WERI-Rb-1 (cell line): ENCODE measurements around the gene GPR39.

Experiments
- DNase-seq: peaks from one replicate; pipeline ENCODE4 v3.0.0-alpha.2; 2020
- H3K27ac ChIP-seq: fragments of 250-450 bp; sonication (Bioruptor Pico); 2 replicates; pipeline ENCODE4 v1.5.1; 2020; ENCODE audit warnings: mild to moderate bottlenecking, moderate library complexity
- H3K27me3 ChIP-seq: fragments of 250-450 bp; sonication (Bioruptor Pico); 2 replicates; pipeline ENCODE4 v1.5.1; 2021; ENCODE audit warnings: mild to moderate bottlenecking, low read depth, moderate library complexity; ENCODE audit not compliant: insufficient read depth, severe bottlenecking
- H3K36me3 ChIP-seq: fragments of 250-450 bp; sonication (Bioruptor Pico); 2 replicates; pipeline ENCODE4 v1.5.1; 2020; ENCODE audit warnings: mild to moderate bottlenecking, moderate library complexity
- H3K4me3 ChIP-seq: 2 replicates; pipeline ENCODE4 v1.5.1; 2011; ENCODE audit warnings: low read depth, mild to moderate bottlenecking, control low read depth, low read length
- H3K9me3 ChIP-seq: fragments of 250-450 bp; sonication (Bioruptor Pico); 2 replicates; pipeline ENCODE4 v1.5.1; 2021; ENCODE audit warnings: mild to moderate bottlenecking, moderate library complexity; ENCODE audit not compliant: severe bottlenecking
- TF ChIP-seq, protein P1 (sequence below): IDR thresholded peaks from 2 replicates; pipeline ENCODE4 v1.5.1; 2011; ENCODE audit warnings: low read depth, mild to moderate bottlenecking, control low read depth, inconsistent platforms, low read length

The GPR39 gene

DNA sequence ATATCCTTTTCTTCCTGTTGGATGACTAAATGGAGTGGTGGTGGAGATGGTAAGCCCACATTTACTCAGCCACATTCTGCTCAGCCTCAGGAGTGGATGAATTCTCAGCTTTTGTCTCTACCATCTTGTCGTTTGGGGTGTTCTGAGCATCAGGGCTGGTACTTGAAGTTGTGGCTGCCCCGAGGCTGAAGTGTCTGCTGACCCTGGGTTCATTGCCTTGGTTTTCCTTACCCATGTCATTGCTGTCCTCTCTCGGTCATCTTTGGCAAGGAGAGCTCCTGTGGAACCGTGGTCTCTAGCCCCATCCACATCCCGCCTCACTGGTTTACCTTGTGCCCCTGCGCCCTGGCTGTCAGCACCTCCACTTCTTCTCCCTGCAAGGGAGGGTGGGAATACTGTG is 71.9 kb downstream of the GPR39 start:
- no peak for DNase-seq
- Histone ChIP-seq H3K27me3 (no peaks in the 10 kb centered on the region), H3K27ac (no peak overlapping the region), H3K36me3 (no peaks in the 10 kb centered on the region), H3K4me3 (no peak overlapping the region), H3K9me3 (no peaks in the 10 kb centered on the region)
- TF ChIP-seq, protein P1, sequence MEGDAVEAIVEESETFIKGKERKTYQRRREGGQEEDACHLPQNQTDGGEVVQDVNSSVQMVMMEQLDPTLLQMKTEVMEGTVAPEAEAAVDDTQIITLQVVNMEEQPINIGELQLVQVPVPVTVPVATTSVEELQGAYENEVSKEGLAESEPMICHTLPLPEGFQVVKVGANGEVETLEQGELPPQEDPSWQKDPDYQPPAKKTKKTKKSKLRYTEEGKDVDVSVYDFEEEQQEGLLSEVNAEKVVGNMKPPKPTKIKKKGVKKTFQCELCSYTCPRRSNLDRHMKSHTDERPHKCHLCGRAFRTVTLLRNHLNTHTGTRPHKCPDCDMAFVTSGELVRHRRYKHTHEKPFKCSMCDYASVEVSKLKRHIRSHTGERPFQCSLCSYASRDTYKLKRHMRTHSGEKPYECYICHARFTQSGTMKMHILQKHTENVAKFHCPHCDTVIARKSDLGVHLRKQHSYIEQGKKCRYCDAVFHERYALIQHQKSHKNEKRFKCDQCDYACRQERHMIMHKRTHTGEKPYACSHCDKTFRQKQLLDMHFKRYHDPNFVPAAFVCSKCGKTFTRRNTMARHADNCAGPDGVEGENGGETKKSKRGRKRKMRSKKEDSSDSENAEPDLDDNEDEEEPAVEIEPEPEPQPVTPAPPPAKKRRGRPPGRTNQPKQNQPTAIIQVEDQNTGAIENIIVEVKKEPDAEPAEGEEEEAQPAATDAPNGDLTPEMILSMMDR: no peak

DNA sequence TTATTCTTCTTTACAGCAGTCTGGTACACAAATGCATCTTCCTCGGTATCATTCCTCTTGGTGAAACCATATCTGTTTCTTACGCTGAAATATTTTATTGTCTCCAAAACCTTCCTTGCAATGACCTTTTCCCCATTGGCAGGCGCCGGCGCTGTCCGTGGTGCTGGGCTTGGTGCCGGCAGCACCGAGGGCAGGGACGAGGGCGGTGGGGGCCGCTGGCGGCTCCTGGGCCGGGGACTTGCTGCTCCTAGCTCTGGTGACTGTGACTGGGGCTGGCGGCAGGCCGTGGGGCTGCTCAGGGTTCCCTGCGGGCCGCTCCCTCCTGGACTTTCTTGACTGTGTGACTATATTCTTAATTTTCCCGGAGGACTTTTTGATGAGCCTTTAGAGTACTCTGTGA is 72.5 kb downstream of the GPR39 start:
- Histone ChIP-seq H3K27me3 (no peaks in the 10 kb centered on the region), H3K27ac (no peak overlapping the region), H3K36me3 (no peaks in the 10 kb centered on the region), H3K9me3 (no peaks in the 10 kb centered on the region), H3K4me3 (no peak overlapping the region)
- TF ChIP-seq, protein P1: no peak
- no peak for DNase-seq

DNA sequence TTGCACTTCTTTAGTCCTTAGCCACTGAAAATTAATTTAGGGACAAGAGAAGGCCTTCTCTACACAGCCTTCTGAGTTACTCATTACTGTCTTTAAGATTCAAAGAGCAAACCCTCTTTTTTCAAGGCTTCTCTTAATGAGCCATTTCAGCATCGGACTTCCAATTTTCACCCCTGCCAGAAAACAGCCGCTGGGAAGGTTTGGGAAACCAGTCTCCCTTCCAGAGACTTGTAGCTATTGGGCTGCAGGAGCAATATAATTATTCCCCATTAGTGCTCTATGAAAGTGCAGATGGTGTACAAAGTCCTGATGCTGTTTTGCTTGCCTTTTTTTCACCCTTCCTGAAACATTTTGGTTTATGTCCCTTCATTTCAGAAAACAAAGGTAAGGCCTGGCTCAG is 79.3 kb downstream of the GPR39 start:
- Histone ChIP-seq H3K36me3 (no peaks in the 10 kb centered on the region), H3K4me3 (no peak overlapping the region), H3K27ac (no peak overlapping the region), H3K27me3 (no peaks in the 10 kb centered on the region), H3K9me3 (no peaks in the 10 kb centered on the region)
- no peak for DNase-seq
- TF ChIP-seq, protein P1: no peak

DNA sequence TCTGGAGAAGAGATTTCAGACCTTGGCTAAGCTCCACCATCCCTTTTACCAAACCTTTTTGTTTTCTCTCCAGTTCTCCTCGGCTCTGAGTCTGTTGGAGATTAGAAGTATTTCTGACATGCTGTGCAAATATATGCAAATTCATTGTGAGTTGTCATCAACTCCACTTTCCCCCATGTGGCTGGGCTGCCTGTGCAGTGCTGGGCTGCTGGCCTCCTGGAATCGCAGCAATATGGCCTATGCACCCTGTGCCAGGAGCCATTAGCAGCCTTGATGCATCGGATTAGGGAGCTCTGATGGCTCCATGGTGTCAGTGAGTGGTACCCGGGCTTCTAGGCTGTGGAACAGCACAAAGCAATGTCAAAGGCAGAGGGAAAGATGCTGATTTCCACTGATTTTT is 80.0 kb downstream of the GPR39 start:
- no peaks in the 10 kb centered on the region for H3K27me3 ChIP-seq
- no peak overlapping the region for H3K27ac ChIP-seq
- H3K9me3 ChIP-seq: no peaks in the 10 kb centered on the region
- TF ChIP-seq, protein P1: no peak
- no peak overlapping the region for H3K4me3 ChIP-seq
- no peaks in the 10 kb centered on the region for H3K36me3 ChIP-seq
- DNase-seq: no peak

DNA sequence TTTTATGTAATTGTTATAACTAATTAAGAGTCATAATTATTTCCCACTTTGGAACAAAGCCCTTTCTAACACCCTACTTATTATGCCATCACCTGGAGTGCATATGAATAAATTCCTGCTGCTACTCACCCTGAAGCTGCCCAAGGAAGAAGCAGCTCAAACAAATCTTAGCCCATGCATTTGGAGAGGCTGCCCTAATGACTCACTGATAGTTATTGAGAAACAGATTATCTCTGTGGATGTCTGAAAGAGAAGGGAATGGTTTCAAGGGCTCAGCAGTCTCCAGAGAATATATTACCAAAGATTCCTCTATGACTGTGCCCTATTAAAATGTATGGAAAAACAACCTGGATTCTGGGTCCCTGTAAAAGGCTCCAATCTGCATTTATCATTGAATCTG is 81.0 kb downstream of the GPR39 start:
- DNase-seq: no peak
- H3K36me3 ChIP-seq: no peaks in the 10 kb centered on the region
- H3K27me3 ChIP-seq: no peaks in the 10 kb centered on the region
- TF ChIP-seq, protein P1: no peak
- no peaks in the 10 kb centered on the region for H3K9me3 ChIP-seq
- no peak overlapping the region for H3K4me3 ChIP-seq
- no peak overlapping the region for H3K27ac ChIP-seq

DNA sequence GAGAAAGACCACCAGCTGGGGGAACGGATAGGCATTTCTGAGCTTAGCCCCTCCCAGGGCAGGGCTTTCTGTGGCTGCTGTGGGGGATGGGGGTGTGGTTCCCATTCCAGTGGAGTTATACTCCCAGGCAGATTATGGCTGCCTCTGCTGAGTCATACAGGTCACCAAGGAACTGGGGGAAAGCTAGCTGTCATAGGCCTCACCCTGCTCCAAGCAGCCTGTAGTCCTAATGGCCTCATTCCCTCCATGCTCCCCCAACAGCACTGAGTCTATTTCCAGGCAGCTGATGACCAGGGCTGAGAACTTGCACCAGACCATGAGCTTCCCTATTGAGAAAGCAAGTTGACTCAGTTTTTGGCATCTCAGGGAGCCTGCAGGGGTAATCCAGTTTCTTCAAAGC is 87.1 kb downstream of the GPR39 start:
- no peak overlapping the region for H3K27ac ChIP-seq
- H3K9me3 ChIP-seq: peaks cover 10% of the 10 kb centered on the region
- DNase-seq: no peak
- H3K36me3 ChIP-seq: no peaks in the 10 kb centered on the region
- H3K4me3 ChIP-seq: no peak overlapping the region
- TF ChIP-seq, protein P1: no peak
- no peaks in the 10 kb centered on the region for H3K27me3 ChIP-seq
